GM12878 (cell line): ENCODE measurements around the gene COL25A1. TPM values are rescaled to one million over a fixed set of nuclear protein-coding genes. Genes with fewer than 3 reads are reported as not detected.

Source experiments
- ATAC-seq: fragments of 200-7000 bp; cut with Tn5 transposase; 3 replicates; pipeline ENCODE4 v1.9.1; 2020; ENCODE audit warnings: mild to moderate bottlenecking, moderate library complexity
- BruUV-seq: library from RNA; stranded (reverse); fragments of 400-500 nt; replicated peaks from 2 replicates; lab custom pipeline; 2021; lab: Mats Ljungman, UMichigan
- CTCF ChIA-PET: fragments of 300-600 bp; sonication (Branson Sonifier 250); formaldehyde crosslinking; extraction: SDS; loops from one replicate; lab custom pipeline; 2021; ENCODE audit warnings: inconsistent platforms; lab: Yijun Ruan, JAX
- POLR2A ChIA-PET: fragments of 350-600 bp; formaldehyde crosslinking; extraction: SDS; loops from one replicate; lab custom pipeline; 2021; ENCODE audit warnings: inconsistent platforms; lab: Charles Lee
- RAD21 ChIA-PET: fragments of 300-600 bp; sonication (Branson Sonifier 250); formaldehyde crosslinking; loops from one replicate; lab custom pipeline; 2023; ENCODE audit warnings: antibody characterized with exemption; ENCODE audit not compliant: unreplicated experiment; lab: Charles Lee
- SMC1A ChIA-PET: fragments of 300-600 bp; sonication (Branson Sonifier 250); formaldehyde crosslinking; loops from one replicate; lab custom pipeline; 2023; ENCODE audit not compliant: unreplicated experiment, uncharacterized antibody; lab: Charles Lee
- DNase-seq: peaks from one replicate; pipeline ENCODE4 v3.0.0-alpha.2; 2011; ENCODE audit warnings: low read depth, low spot score
- FAIRE-seq: peaks from 3 replicates; lab custom pipeline; 2011; peaks lifted over from hg19 to GRCh38; lab: Jason Lieb, UNC
- H2AFZ ChIP-seq: 2 replicates; pipeline ENCODE4 v1.6.0; 2011; ENCODE audit warnings: low read depth, low read length, control low read depth; ENCODE audit not compliant: control insufficient read depth
- H3K27ac ChIP-seq: 2 replicates; pipeline ENCODE4 v1.5.1; 2011; ENCODE audit warnings: control low read depth; ENCODE audit not compliant: control insufficient read depth, insufficient read depth
- H3K27me3 ChIP-seq, 2 experiments: replicated peaks in 1 of 2; 2 replicates each; pipeline versions ENCODE4 v1.6.0 to v1.6.1; 2011; ENCODE audit warnings: low read length in 1 of 2; ENCODE audit not compliant: control insufficient read depth in 2 of 2, insufficient read depth in 2 of 2
- H3K36me3 ChIP-seq, 2 experiments: 2 replicates each; pipeline ENCODE4 v1.5.1; 2011; ENCODE audit warnings: low read length in 1 of 2; ENCODE audit not compliant: control insufficient read depth in 2 of 2, insufficient read depth in 2 of 2
- H3K4me1 ChIP-seq: 2 replicates; pipeline ENCODE4 v1.6.1; 2011; ENCODE audit warnings: mild to moderate bottlenecking, low read length, moderate library complexity, mixed read lengths; ENCODE audit not compliant: control insufficient read depth, insufficient read depth
- H3K4me2 ChIP-seq: 2 replicates; pipeline ENCODE4 v1.6.0; 2011; ENCODE audit warnings: control low read depth; ENCODE audit not compliant: control insufficient read depth, insufficient read depth
- H3K4me3 ChIP-seq: fragments of 200-600 bp; sonication (generic); 2 replicates; pipeline ENCODE4 v1.5.1; 2016
- H3K79me2 ChIP-seq: 2 replicates; pipeline ENCODE4 v1.6.0; 2011; ENCODE audit warnings: low read length; ENCODE audit not compliant: control insufficient read depth, insufficient read depth
- H3K9ac ChIP-seq: 2 replicates; pipeline ENCODE4 v1.8.0; 2011; ENCODE audit warnings: low read length, control low read depth, mixed read lengths; ENCODE audit not compliant: control insufficient read depth, insufficient read depth
- H3K9me3 ChIP-seq: replicated peaks from 3 replicates; pipeline ENCODE4 v1.5.1; 2011; ENCODE audit warnings: mild to moderate bottlenecking, low read length; ENCODE audit not compliant: control insufficient read depth, insufficient read depth
- H4K20me1 ChIP-seq: 2 replicates; pipeline ENCODE4 v1.6.0; 2011; ENCODE audit not compliant: control insufficient read depth, insufficient read depth
- CEBPZ ChIP-seq: fragments of 150-350 bp; IDR thresholded peaks from 2 replicates; pipeline ENCODE4 v1.6.1; 2016; ENCODE audit warnings: low read depth, low read length
- GATAD2B ChIP-seq: fragments of 450-650 bp; conservative IDR thresholded peaks from 2 replicates; pipeline ENCODE4 v1.6.1; 2017; ENCODE audit warnings: low read depth, mild to moderate bottlenecking, moderate library complexity
- SUPT20H ChIP-seq: IDR thresholded peaks from 2 replicates; pipeline ENCODE4 v1.6.1; 2011; ENCODE audit warnings: low read depth, mild to moderate bottlenecking, low read length, moderate library complexity, borderline replicate concordance; ENCODE audit not compliant: control insufficient read depth
- YY1 ChIP-seq: IDR thresholded peaks from 2 replicates; pipeline ENCODE4 v1.6.1; 2011; ENCODE audit warnings: low read depth, mild to moderate bottlenecking, low read length
- WGBS: methylation state at CpG from one replicate; pipeline ENCODE4 v1.1.6; 2016; ENCODE audit warnings: low lambda C conversion rate; ENCODE audit not compliant: insufficient replicate concordance, insufficient coverage; ENCODE audit errors: missing lambda C conversion rate; 5-methylcytosine and 5-hydroxymethylcytosine counted together
- in situ Hi-C: fragments of 300-500 bp; cut with MboI; formaldehyde crosslinking; loops from 9 replicates; pipeline ENCODE4 v1.14.3; 2018; ENCODE audit warnings: mixed read lengths
- intact Hi-C: fragments of 100-400 bp; cut with micrococcal nuclease; formaldehyde crosslinking; loops from one replicate; pipeline ENCODE4 v1.14.2; 2022; ENCODE audit not compliant: unreplicated experiment
- polyA plus RNA-seq, 11 experiments: library from polyadenylated mRNA; depleted of rRNA in 4 of 11; unstranded in 6 of 11; stranded (reverse) in 5 of 11; fragments of >200 nt; fragmentation: Nextera tagmentation in 4 of 11; fragmentation: Illumina TruSeq in 1 of 11; extraction: Ambion mirVana in 4 of 11; extraction: Trizol in 1 of 11; gene quantifications; 1 replicate in 1 of 11; 2 replicates in 10 of 11; pipeline versions ENCODE4 v1.2.1 to v1.2.3, GENCODE V29; 2011 to 2016; ENCODE audit warnings: inconsistent platforms in 2 of 11, missing spikeins in 2 of 11, low read depth in 1 of 11
- total RNA-seq, 4 experiments: library from RNA; depleted of rRNA in 3 of 4; stranded (reverse); fragments of >200 nt in 3 of 4; fragmentation: Illumina TruSeq in 1 of 4; extraction: Trizol in 1 of 4; gene quantifications; 2 replicates each; pipeline versions ENCODE4 v1.2.1 to v1.2.3, GENCODE V29; 2013 to 2021

COL25A1 gene
- total and polyA plus RNA-seq, 10 of the 15 experiments (the other 5 are each of a cell fraction or from before 2014, with no cell fraction given): 0.01 to 0.26 (median 0.12) TPM; not detected in 6

DNA sequence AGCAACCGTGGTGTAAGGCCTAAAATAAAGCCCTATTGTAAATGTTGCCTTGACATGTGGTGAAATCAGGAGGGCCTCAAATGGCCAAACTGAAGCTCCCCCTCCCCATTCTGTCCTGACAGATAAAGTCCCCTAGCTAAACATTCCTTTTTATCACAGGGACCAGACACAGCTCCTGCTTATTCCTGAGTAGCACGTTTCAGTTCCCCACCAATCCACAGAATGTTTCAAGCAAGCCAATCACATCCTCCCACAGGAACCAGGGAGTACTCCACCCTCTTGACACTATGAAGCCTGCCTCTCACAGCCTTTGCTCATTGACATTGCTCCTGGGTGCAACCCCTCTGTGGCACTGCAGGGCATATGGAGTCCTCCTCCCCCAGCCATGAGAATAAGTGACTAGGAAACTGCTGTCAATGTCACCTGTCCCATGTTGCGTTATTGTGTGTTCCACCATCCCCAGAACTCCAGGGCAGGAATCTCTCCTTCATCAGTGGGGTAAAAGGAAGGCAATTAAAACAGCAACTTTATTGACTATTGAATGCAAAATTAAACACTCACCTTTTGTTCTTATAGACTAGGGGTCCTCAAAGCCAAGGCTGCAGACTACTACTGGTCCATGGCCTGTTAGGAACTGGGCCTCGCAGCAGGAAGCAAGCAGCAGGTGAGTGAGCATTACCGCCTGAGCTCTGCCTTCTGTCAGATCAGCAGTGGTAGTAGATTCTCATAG is 128.1 kb downstream of the COL25A1 start:
- ChIA-PET SMC1A (no interaction called here), CTCF (interaction anchor here (0.9 kb wide), 1 partner anchor 119 kb away, joined by 3 read pairs; no protein-coding TSS in a partner anchor), RAD21 (no interaction called here), POLR2A (no interaction called here)
- Histone ChIP-seq H3K79me2 (no peaks in the 10 kb centered on the region), H3K4me3 (no peak overlapping the region), H3K9me3 (no peaks in the 10 kb centered on the region), H3K27me3 (no peaks in the 10 kb centered on the region), H3K27ac (no peak overlapping the region), H3K36me3 (no peaks in the 10 kb centered on the region), H3K9ac (no peak overlapping the region), H3K4me1 (no peaks in the 10 kb centered on the region), H3K4me2 (no peak overlapping the region), H2AFZ (no peak overlapping the region), H4K20me1 (no peaks in the 10 kb centered on the region)
- 0% methylated on average over 5 of the region's 5 CpGs for WGBS
- intact Hi-C loops: no loop called here
- BruUV-seq: no TSS peak
- in situ Hi-C loops: no loop called here
- no peak for ATAC-seq
- TF ChIP-seq GATAD2B (no peak), YY1 (no peak), CEBPZ (no peak), SUPT20H (no peak)
- no peak for DNase-seq
- no peak for FAIRE-seq
